IMR-90 (cell line): ENCODE measurements around the gene RAC2.
A peak's percentile ranks its signal among the peaks of the same experiment; 100 is the strongest.

Experiments used
- BHLHE40 ChIP-seq: fragments of 150-350 bp; IDR thresholded peaks from 2 replicates; pipeline ENCODE4 v1.6.1; 2016; ENCODE audit warnings: mild to moderate bottlenecking, low read depth, low read length
- CEBPB ChIP-seq: IDR thresholded peaks from 2 replicates; pipeline ENCODE4 v1.6.1; 2012; ENCODE audit warnings: low read depth, low read length, improper control_type of control experiment
- CHD1 ChIP-seq: IDR thresholded peaks from 2 replicates; pipeline ENCODE4 v1.6.1; 2012; ENCODE audit warnings: low read depth, low read length, improper control_type of control experiment
- MAFK ChIP-seq: IDR thresholded peaks from 2 replicates; pipeline ENCODE4 v1.6.1; 2012; ENCODE audit warnings: low read depth, low read length, improper control_type of control experiment
- MAZ ChIP-seq: IDR thresholded peaks from 2 replicates; pipeline ENCODE4 v1.6.1; 2012; ENCODE audit warnings: low read depth, mild to moderate bottlenecking, low read length, improper control_type of control experiment, moderate library complexity, borderline replicate concordance
- MXI1 ChIP-seq: IDR thresholded peaks from 2 replicates; pipeline ENCODE4 v1.6.1; 2012; ENCODE audit warnings: low read depth, mild to moderate bottlenecking, low read length, moderate library complexity, borderline replicate concordance
- NFE2L2 ChIP-seq: fragments of 150-350 bp; IDR thresholded peaks from 2 replicates; pipeline ENCODE4 v1.6.1; 2016; ENCODE audit warnings: low read depth, mild to moderate bottlenecking, low read length
- POLR2A ChIP-seq: IDR thresholded peaks from 2 replicates; pipeline ENCODE4 v1.6.1; 2012; ENCODE audit warnings: mild to moderate bottlenecking, low read depth, low read length
- RAD21 ChIP-seq: IDR thresholded peaks from 2 replicates; pipeline ENCODE4 v1.6.1; 2012; ENCODE audit warnings: low read length, improper control_type of control experiment
- RFX5 ChIP-seq: IDR thresholded peaks from 2 replicates; pipeline ENCODE4 v1.8.0; 2012; ENCODE audit warnings: low read depth, mild to moderate bottlenecking, low read length, moderate library complexity
- SMC3 ChIP-seq: fragments of 150-350 bp; IDR thresholded peaks from 2 replicates; pipeline ENCODE4 v1.6.1; 2016; ENCODE audit warnings: low read depth, mild to moderate bottlenecking, antibody characterized with exemption, low read length, moderate library complexity
- TF ChIP-seq, protein P1 (sequence below): conservative IDR thresholded peaks from 2 replicates; pipeline ENCODE4 v1.5.1; 2012; ENCODE audit warnings: mild to moderate bottlenecking, low read depth, low read length, improper control_type of control experiment
- TF ChIP-seq, protein P2 (sequence below): fragments of 150-350 bp; IDR thresholded peaks from 2 replicates; pipeline ENCODE4 v1.6.1; 2017; ENCODE audit warnings: mild to moderate bottlenecking, antibody characterized with exemption, low read length, low read depth

DNA sequence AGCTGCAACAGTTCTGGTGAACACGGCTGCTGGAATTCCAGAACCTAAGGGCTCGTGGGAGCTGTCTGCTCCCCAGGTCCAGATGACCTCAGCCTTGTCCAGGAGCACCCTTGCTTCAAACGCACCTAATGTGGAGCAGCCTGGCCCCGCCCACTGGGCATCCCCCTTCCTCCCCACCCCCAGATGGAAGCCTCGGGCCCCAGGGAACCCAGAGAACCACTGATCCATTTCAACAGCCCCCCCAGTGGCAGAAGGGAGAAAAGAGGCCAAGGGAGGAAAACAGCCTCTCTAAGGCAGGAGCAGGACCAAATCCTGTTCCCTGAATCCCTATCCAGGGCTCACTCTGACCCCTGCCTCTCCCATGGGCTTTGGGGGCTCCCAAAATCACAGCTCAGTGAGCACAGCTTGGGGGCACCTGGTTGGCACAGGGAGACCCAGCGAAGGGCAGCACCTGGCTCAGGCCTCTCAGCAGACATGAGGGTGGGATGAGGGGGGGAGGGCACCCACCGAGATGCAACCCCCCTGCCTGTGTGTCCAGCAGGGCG, 39.4 kb upstream of the RAC2 start:
- TF ChIP-seq MAFK (no peak), POLR2A (no peak), RAD21 (no peak), CHD1 (no peak), SMC3 (no peak), CEBPB (no peak), RFX5 (no peak), NFE2L2 (no peak), BHLHE40 (no peak), MXI1 (no peak), MAZ (no peak)
- TF ChIP-seq, protein P1, sequence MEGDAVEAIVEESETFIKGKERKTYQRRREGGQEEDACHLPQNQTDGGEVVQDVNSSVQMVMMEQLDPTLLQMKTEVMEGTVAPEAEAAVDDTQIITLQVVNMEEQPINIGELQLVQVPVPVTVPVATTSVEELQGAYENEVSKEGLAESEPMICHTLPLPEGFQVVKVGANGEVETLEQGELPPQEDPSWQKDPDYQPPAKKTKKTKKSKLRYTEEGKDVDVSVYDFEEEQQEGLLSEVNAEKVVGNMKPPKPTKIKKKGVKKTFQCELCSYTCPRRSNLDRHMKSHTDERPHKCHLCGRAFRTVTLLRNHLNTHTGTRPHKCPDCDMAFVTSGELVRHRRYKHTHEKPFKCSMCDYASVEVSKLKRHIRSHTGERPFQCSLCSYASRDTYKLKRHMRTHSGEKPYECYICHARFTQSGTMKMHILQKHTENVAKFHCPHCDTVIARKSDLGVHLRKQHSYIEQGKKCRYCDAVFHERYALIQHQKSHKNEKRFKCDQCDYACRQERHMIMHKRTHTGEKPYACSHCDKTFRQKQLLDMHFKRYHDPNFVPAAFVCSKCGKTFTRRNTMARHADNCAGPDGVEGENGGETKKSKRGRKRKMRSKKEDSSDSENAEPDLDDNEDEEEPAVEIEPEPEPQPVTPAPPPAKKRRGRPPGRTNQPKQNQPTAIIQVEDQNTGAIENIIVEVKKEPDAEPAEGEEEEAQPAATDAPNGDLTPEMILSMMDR, result peak; percentile 38
- TF ChIP-seq, protein P2, sequence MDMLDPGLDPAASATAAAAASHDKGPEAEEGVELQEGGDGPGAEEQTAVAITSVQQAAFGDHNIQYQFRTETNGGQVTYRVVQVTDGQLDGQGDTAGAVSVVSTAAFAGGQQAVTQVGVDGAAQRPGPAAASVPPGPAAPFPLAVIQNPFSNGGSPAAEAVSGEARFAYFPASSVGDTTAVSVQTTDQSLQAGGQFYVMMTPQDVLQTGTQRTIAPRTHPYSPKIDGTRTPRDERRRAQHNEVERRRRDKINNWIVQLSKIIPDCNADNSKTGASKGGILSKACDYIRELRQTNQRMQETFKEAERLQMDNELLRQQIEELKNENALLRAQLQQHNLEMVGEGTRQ, result no peak
